Left ventricle myocardium inferior (tissue), 1 donor: ENCODE results near the gene FITM1. TPM values are rescaled to one million over a fixed set of nuclear protein-coding genes. Genes with fewer than 3 reads are reported as not detected.
A peak's percentile ranks its signal among the peaks of the same experiment; 100 is the strongest.

Experiments used
- DNase-seq: peaks from one replicate; pipeline ENCODE4 v3.0.0-alpha.2; 2020
- H3K27ac ChIP-seq: fragments of 200-600 bp; replicated peaks from 2 replicates; pipeline ENCODE4 v1.8.0; 2021
- H3K27me3 ChIP-seq: fragments of 200-600 bp; 2 replicates; pipeline ENCODE4 v1.8.0; 2021; ENCODE audit warnings: low read depth
- H3K36me3 ChIP-seq: fragments of 200-600 bp; 2 replicates; pipeline ENCODE4 v1.8.0; 2021
- H3K4me1 ChIP-seq: fragments of 200-600 bp; 2 replicates; pipeline ENCODE4 v1.8.0; 2021
- H3K4me3 ChIP-seq: fragments of 200-600 bp; 2 replicates; pipeline ENCODE4 v1.8.0; 2021; ENCODE audit warnings: mild to moderate bottlenecking, moderate library complexity
- H3K9me3 ChIP-seq: fragments of 200-600 bp; replicated peaks from 2 replicates; pipeline ENCODE4 v1.8.0; 2021
- intact Hi-C: fragments of 100-400 bp; cut with micrococcal nuclease; formaldehyde crosslinking; loops from one replicate; pipeline ENCODE4 v1.11.0; 2022
- long read RNA-seq: library from polyadenylated mRNA; unstranded; transcript quantifications from one replicate; pipeline ENCODE4 v2.0.0, GENCODE V29; 2021
- total RNA-seq: library from RNA; stranded (reverse); fragmentation: NEBNext Ultra II Directional; extraction: Animal tissue kit (Norgen Biotek cat#: 25700); gene quantifications from one replicate; pipeline ENCODE4 v1.2.1, GENCODE V29; 2021
- TF ChIP-seq, protein P1 (sequence below): fragments of 200-600 bp; IDR thresholded peaks from 2 replicates; pipeline ENCODE4 v1.8.0; 2021; ENCODE audit warnings: antibody characterized with exemption, mild to moderate bottlenecking, borderline replicate concordance
- donor health status: DM: no; HTN: yes; CAD: no; lungs with severe emphysema.

The FITM1 gene, protein sequence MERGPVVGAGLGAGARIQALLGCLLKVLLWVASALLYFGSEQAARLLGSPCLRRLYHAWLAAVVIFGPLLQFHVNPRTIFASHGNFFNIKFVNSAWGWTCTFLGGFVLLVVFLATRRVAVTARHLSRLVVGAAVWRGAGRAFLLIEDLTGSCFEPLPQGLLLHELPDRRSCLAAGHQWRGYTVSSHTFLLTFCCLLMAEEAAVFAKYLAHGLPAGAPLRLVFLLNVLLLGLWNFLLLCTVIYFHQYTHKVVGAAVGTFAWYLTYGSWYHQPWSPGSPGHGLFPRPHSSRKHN
- 148 TPM for total RNA-seq
- long read RNA-seq, transcript FITM1-201 (2 exons, 1,194 nt) = major isoform, 198 of 203 reads
- long read RNA-seq, transcript FITM1-202 (1 exons, 800 nt) = minor isoform, 5 of 203 reads
- long read RNA-seq, partial matches to known transcripts = 0 of 203 reads
- long read RNA-seq, other reads (novel, unspliced or antisense) = 0 of 203 reads

DNA sequence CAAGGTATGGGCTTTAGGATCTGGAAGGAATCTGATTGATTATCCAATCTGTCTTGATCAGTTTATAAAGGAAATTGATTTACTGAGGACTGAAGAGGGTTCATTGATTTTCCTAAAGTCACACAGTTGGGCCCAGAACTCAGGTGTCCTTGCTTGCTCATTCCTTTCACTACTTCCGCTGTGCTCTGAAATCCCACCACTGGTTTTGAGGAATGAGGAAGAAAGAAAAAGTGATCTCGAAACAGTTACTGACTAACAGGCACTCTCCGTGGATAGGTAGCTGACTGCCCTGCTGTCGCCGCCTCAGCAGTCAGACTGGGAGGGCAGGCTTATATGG is at the start of gene FITM1:
Gene FITM1 (plus strand): TSS at position 280 of the 337 bp plus-strand sequence. CDS start 905 bp downstream, outside the sequence.
- H3K9me3 ChIP-seq = no peaks in the 10 kb centered on the region
- peak within 1 kb of the TSS; percentile 59 for H3K4me3 ChIP-seq
- peak within 1 kb of the TSS; percentile 98 for H3K27ac ChIP-seq
- H3K36me3 ChIP-seq = no peaks in the 10 kb centered on the region
- no peaks in the 10 kb centered on the region for H3K27me3 ChIP-seq
- peaks cover 30% of the 10 kb centered on the region for H3K4me1 ChIP-seq
- TF ChIP-seq, protein P1, sequence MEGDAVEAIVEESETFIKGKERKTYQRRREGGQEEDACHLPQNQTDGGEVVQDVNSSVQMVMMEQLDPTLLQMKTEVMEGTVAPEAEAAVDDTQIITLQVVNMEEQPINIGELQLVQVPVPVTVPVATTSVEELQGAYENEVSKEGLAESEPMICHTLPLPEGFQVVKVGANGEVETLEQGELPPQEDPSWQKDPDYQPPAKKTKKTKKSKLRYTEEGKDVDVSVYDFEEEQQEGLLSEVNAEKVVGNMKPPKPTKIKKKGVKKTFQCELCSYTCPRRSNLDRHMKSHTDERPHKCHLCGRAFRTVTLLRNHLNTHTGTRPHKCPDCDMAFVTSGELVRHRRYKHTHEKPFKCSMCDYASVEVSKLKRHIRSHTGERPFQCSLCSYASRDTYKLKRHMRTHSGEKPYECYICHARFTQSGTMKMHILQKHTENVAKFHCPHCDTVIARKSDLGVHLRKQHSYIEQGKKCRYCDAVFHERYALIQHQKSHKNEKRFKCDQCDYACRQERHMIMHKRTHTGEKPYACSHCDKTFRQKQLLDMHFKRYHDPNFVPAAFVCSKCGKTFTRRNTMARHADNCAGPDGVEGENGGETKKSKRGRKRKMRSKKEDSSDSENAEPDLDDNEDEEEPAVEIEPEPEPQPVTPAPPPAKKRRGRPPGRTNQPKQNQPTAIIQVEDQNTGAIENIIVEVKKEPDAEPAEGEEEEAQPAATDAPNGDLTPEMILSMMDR = no peak
- no peak for DNase-seq
- intact Hi-C loops = no loop called here

DNA sequence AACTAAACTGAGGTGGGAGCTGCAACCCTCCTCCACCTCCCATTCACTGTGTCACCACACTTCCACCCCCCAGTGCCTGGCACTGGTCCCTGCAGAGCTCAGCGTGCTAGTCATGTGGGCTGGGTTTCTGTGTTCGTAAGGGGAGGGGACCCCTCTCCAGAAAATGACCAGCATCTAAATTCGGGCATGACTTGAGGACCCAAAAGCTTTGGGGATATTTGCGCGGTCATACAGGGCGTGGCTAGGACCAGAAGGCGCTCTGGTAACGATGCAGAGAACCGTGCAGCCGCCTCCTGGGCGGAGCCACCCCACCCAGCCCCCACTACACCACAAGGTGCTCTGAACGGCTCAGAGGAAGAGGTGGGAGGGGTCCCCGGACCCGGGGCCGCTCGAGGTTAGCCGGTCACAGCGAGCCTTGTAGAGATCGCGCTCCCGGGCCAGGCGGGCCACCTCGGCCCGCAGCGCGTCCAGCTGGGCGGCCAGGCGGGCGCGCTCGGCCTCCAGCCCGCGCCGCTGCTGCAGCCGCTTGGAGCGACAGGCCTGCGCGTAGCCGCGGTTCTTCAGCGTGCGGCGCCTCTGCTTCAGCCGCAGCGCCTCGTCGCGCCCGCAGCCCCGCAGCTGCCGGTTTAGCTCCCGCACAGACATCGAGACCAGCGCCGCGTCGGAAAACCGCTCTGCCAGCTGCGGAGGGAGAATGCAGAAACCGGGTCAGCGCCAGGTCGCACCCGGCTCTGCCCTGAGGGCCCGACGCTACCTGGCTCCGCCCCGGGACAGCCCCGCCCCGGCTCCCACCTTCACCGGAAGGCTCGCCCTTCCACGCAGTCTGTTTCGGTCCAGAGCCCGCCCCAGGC is 49.3 kb upstream of the FITM1 start:
- peak; percentile 35 for DNase-seq
- Histone ChIP-seq H3K9me3 (no peaks in the 10 kb centered on the region), H3K27me3 (peaks cover 38% of the 10 kb centered on the region), H3K4me1 (peaks cover 15% of the 10 kb centered on the region), H3K4me3 (peak overlapping the region; percentile 72), H3K27ac (peak overlapping the region; percentile 58), H3K36me3 (no peaks in the 10 kb centered on the region)
- intact Hi-C loops = no loop called here
- TF ChIP-seq, protein P1 = no peak

- TF ChIP-seq, protein P1 = no peak
- intact Hi-C loops = no loop called here
- peak overlapping the region; percentile 72 for H3K4me3 ChIP-seq
- H3K4me1 ChIP-seq = peaks cover 15% of the 10 kb centered on the region
- no peaks in the 10 kb centered on the region for H3K9me3 ChIP-seq
- H3K27ac ChIP-seq = no peak overlapping the region
- no peak for DNase-seq
- H3K36me3 ChIP-seq = no peaks in the 10 kb centered on the region
- peaks cover 35% of the 10 kb centered on the region for H3K27me3 ChIP-seq
These were observed 48.7 kb upstream of the FITM1 start for GRCh38 chr14:24081739-24082211.

DNA sequence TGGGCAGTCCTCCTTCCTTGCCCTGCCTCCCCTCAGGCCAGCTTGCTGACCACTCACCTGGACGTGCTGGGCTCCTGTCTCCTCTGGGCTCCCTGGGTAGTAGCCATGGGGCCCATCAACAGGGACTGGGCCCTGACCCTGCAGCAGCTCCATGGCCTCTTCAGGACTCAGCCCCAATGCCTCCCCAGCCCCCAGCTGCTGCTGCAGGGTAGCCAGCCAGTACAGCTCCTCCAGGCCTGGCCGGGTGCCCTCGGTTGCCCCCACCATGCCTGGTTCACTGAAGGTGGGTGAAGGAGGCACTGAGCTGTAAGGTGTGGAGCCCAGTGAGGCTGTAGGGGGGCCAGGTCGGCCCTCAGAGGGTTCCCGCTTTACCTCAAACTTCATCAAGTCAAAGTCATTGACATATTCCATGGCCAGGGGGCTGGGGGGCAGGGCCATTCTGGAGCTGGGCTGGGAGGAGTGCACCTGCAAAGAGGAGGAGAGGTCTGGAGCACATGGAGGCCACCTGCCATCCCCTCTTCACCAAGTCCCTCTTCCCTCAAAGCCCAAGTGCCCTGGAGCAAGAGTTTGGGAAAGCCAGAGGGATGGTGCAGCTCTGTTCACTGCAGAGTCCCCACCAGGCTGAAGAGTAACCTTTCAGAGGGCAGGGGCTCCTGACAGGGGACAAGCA is 47.9 kb upstream of the FITM1 start:
- intact Hi-C loops = no loop called here
- TF ChIP-seq, protein P1 = no peak
- Histone ChIP-seq H3K27ac (no peak overlapping the region), H3K4me1 (peaks cover 15% of the 10 kb centered on the region), H3K4me3 (no peak overlapping the region), H3K9me3 (no peaks in the 10 kb centered on the region), H3K27me3 (peaks cover 29% of the 10 kb centered on the region), H3K36me3 (no peaks in the 10 kb centered on the region)
- no peak for DNase-seq

DNA sequence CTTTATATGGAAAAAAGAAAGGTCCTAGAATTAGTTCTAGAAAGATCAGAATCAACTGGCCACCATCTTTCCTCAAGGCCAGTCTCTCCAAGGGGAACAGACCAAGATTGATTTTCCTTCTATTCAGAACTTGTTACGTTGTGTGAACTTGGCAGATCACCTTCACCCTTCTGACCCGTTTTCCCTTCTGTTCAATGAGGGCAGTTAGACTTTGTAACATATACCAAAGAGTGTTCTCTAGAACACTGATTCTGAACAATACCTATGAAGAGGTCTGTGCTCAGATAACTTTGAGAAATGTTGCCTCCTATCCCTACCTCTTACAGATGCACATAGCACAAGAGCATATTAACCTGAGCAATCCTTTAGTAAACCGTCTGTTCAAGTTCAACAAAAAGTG is 47.0 kb upstream of the FITM1 start:
- Histone ChIP-seq H3K4me1 (peaks cover 15% of the 10 kb centered on the region), H3K27ac (no peak overlapping the region), H3K9me3 (no peaks in the 10 kb centered on the region), H3K4me3 (no peak overlapping the region), H3K27me3 (peaks cover 29% of the 10 kb centered on the region), H3K36me3 (no peaks in the 10 kb centered on the region)
- DNase-seq = no peak
- intact Hi-C loops = no loop called here
- TF ChIP-seq, protein P1 = no peak
